MG63 (cell line): Measurements from ENCODE around the gene MADCAM1. TPM values are rescaled to one million over a fixed set of nuclear protein-coding genes. Genes with fewer than 3 reads are reported as not detected.
A peak's percentile ranks its signal among the peaks of the same experiment; 100 is the strongest.
"Not testable (repeated sequence)": the region's sequence is repeated elsewhere in the genome, so short reads cannot be mapped to it uniquely, and the experiment has no call there.

Source experiments
- DNase-seq: peaks from one replicate; pipeline ENCODE4 v3.0.0-alpha.2; 2020
- H3K27me3 ChIP-seq: fragments of 250-450 bp; sonication (Bioruptor Pico); 2 replicates; pipeline ENCODE4 v1.5.1; 2020; ENCODE audit warnings: mild to moderate bottlenecking, moderate library complexity
- H3K36me3 ChIP-seq: fragments of 250-450 bp; sonication (Bioruptor Pico); 2 replicates; pipeline ENCODE4 v1.5.1; 2020; ENCODE audit warnings: mild to moderate bottlenecking, moderate library complexity
- H3K4me3 ChIP-seq: fragments of 250-450 bp; sonication (Bioruptor Pico); 2 replicates; pipeline ENCODE4 v1.5.1; 2020; ENCODE audit warnings: mild to moderate bottlenecking, moderate library complexity
- H3K9me3 ChIP-seq: fragments of 250-450 bp; sonication (Bioruptor Pico); 2 replicates; pipeline ENCODE4 v1.5.1; 2020; ENCODE audit warnings: mild to moderate bottlenecking, moderate library complexity
- total RNA-seq: library from RNA; depleted of rRNA; stranded (reverse); fragments of >200 nt; shearing (Covaris generic); gene quantifications from 2 replicates; pipeline ENCODE4 v1.2.3, GENCODE V29; 2014; ENCODE audit warnings: low replicate concordance; rRNA removed

The MADCAM1 gene
- not detected in 2 replicates for total RNA-seq

GRCh38 chr19:496112-496665 lies at the start of gene MADCAM1:
Gene MADCAM1 (plus strand): TSS chr19:496486. CDS start chr19:496500, 14 bp downstream.
- Histone ChIP-seq H3K9me3 (no peaks in the 10 kb centered on the region), H3K36me3 (no peaks in the 10 kb centered on the region), H3K4me3 (no peak within 1 kb of the TSS), H3K27me3 (no peaks in the 10 kb centered on the region)
- no peak for DNase-seq

- no peaks in the 10 kb centered on the region for H3K27me3 ChIP-seq
- no peaks in the 10 kb centered on the region for H3K36me3 ChIP-seq
- no peaks in the 10 kb centered on the region for H3K9me3 ChIP-seq
- DNase-seq = no peak
- no peak overlapping the region for H3K4me3 ChIP-seq
These were observed 49.2 kb upstream of the MADCAM1 start for GRCh38 chr19:447064-447426.

- Histone ChIP-seq H3K36me3 (no peaks in the 10 kb centered on the region), H3K9me3 (no peaks in the 10 kb centered on the region), H3K4me3 (no peak overlapping the region), H3K27me3 (no peaks in the 10 kb centered on the region)
- no peak for DNase-seq
These were observed 48.3 kb upstream of the MADCAM1 start for GRCh38 chr19:447816-448560.

GRCh38 chr19:449916-450315 lies 46.4 kb upstream of the MADCAM1 start:
- Histone ChIP-seq H3K9me3 (no peaks in the 10 kb centered on the region), H3K4me3 (no peak overlapping the region), H3K27me3 (no peaks in the 10 kb centered on the region), H3K36me3 (no peaks in the 10 kb centered on the region)
- no peak for DNase-seq

GRCh38 chr19:450912-451481 lies 45.3 kb upstream of the MADCAM1 start:
- H3K36me3 ChIP-seq, H3K9me3 ChIP-seq, DNase-seq, H3K27me3 ChIP-seq, H3K4me3 ChIP-seq: not testable (repeated sequence)

GRCh38 chr19:452829-453228 lies 43.5 kb upstream of the MADCAM1 start:
- no peaks in the 10 kb centered on the region for H3K9me3 ChIP-seq
- no peak overlapping the region for H3K4me3 ChIP-seq
- no peak for DNase-seq
- H3K27me3 ChIP-seq = no peaks in the 10 kb centered on the region
- H3K36me3 ChIP-seq = no peaks in the 10 kb centered on the region

- H3K4me3 ChIP-seq = no peak overlapping the region
- H3K27me3 ChIP-seq = no peaks in the 10 kb centered on the region
- no peaks in the 10 kb centered on the region for H3K9me3 ChIP-seq
- DNase-seq = no peak
- no peaks in the 10 kb centered on the region for H3K36me3 ChIP-seq
These were observed 42.7 kb upstream of the MADCAM1 start for GRCh38 chr19:453606-454005.

GRCh38 chr19:455031-455705 lies 41.1 kb upstream of the MADCAM1 start:
- Histone ChIP-seq H3K4me3 (no peak overlapping the region), H3K27me3 (no peaks in the 10 kb centered on the region), H3K9me3 (no peaks in the 10 kb centered on the region), H3K36me3 (no peaks in the 10 kb centered on the region)
- DNase-seq = no peak

GRCh38 chr19:455851-456546 lies 40.3 kb upstream of the MADCAM1 start:
- H3K36me3 ChIP-seq = no peaks in the 10 kb centered on the region
- no peak for DNase-seq
- no peaks in the 10 kb centered on the region for H3K9me3 ChIP-seq
- no peaks in the 10 kb centered on the region for H3K27me3 ChIP-seq
- no peak overlapping the region for H3K4me3 ChIP-seq

- H3K4me3 ChIP-seq = no peak overlapping the region
- no peak for DNase-seq
- H3K36me3 ChIP-seq = no peaks in the 10 kb centered on the region
- H3K9me3 ChIP-seq = no peaks in the 10 kb centered on the region
- no peaks in the 10 kb centered on the region for H3K27me3 ChIP-seq
These were observed 39.7 kb upstream of the MADCAM1 start for GRCh38 chr19:456547-457110.

GRCh38 chr19:457636-458035 lies 38.6 kb upstream of the MADCAM1 start:
- DNase-seq = no peak
- Histone ChIP-seq H3K27me3 (no peaks in the 10 kb centered on the region), H3K36me3 (no peaks in the 10 kb centered on the region), H3K9me3 (no peaks in the 10 kb centered on the region), H3K4me3 (no peak overlapping the region)

GRCh38 chr19:458091-459042 lies 37.9 kb upstream of the MADCAM1 start:
- no peak for DNase-seq
- H3K9me3 ChIP-seq = no peaks in the 10 kb centered on the region
- H3K27me3 ChIP-seq = no peaks in the 10 kb centered on the region

GRCh38 chr19:459724-460511 lies 36.4 kb upstream of the MADCAM1 start:
- Histone ChIP-seq H3K4me3 (peak overlapping the region; percentile 44), H3K36me3 (no peaks in the 10 kb centered on the region), H3K27me3 (no peaks in the 10 kb centered on the region), H3K9me3 (no peaks in the 10 kb centered on the region)
- no peak for DNase-seq

More at GRCh38 chr19:458091-459042, 37.9 kb upstream of the MADCAM1 start:
- H3K36me3 ChIP-seq = no peaks in the 10 kb centered on the region
- H3K4me3 ChIP-seq = no peak overlapping the region

GRCh38 chr19:460877-461720 lies 35.2 kb upstream of the MADCAM1 start, which contains the start of gene SHC2:
Gene SHC2 (minus strand): TSS chr19:461033. CDS start chr19:460996, 37 bp downstream.
- Histone ChIP-seq H3K4me3 (peak within 1 kb of the TSS; percentile 44), H3K36me3 (no peaks in the 10 kb centered on the region), H3K27me3 (no peaks in the 10 kb centered on the region), H3K9me3 (no peaks in the 10 kb centered on the region)
- DNase-seq = no peak
